Transverse colon (tissue), 4 donors: ENCODE data around the gene MCOLN1.
A peak's percentile ranks its signal among the peaks of the same experiment; 100 is the strongest.

ENCODE experiments used
- CTCF ChIP-seq, 5 experiments: fragments of 200-600 bp in 3 of 5; fragments of 450-650 bp in 2 of 5; sonication (generic) in 3 of 5; IDR thresholded peaks; 1 replicate in 2 of 5; 2 replicates in 3 of 5; pipeline ENCODE4 v1.5.1; 2016 to 2017; ENCODE audit warnings: antibody characterized with exemption in 5 of 5, inconsistent platforms in 3 of 5, mild to moderate bottlenecking in 2 of 5, moderate library complexity in 1 of 5
- EP300 ChIP-seq: sonication (generic); formaldehyde crosslinking; IDR thresholded peaks from one replicate; pipeline ENCODE4 v1.6.1; 2017; ENCODE audit warnings: antibody characterized with exemption, low read depth
- POLR2A ChIP-seq: fragments of 450-650 bp; IDR thresholded peaks from one replicate; pipeline ENCODE4 v1.6.1; 2016; ENCODE audit warnings: antibody characterized with exemption, mild to moderate bottlenecking, moderate library complexity
- POLR2AphosphoS5 ChIP-seq, 3 donors: sonication (generic); formaldehyde crosslinking; IDR thresholded peaks; one replicate each; pipeline ENCODE4 v1.6.1; 2016; ENCODE audit warnings: antibody characterized with exemption in 3 of 3

- no peak for TF ChIP-seq CTCF (IDR thresholded peaks at IDR 0.05)
- TF ChIP-seq EP300, result no peak
- peak; percentile 18 for TF ChIP-seq POLR2A
- TF ChIP-seq POLR2AphosphoS5 (IDR thresholded peaks at IDR 0.05), result no peak
These were observed 6.7 kb upstream of the MCOLN1 start, which contains the start of gene ZNF358 for GRCh38 chr19:7515645-7516151.
